Measurements from ENCODE around the gene BCAS4.

The BCAS4 gene

DNA sequence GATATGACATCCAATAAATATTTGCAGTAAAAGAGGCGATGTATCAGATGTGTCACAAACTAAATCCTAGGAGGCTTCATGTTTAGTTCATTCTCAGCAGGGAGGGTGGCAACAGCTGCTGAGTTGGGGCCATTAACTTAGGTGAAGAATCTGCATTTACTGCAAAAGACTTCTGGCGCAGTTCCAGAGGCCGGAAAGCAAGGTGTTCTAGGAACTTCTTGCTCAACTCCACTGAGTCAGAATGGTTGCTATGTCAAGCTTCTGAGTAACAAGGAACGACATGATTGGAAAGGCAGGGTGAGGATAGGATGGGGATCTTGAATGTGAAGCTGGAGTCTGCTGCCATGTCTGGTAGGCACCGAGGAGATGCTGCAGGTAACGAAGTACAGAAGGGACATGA lies 124.7 kb downstream of the BCAS4 start:
- DNase-seq: no peak

- DNase-seq: peak; percentile 30
Observed at GRCh38 chr20:50920997-50921396, 126.1 kb downstream of the BCAS4 start.

- no peak for DNase-seq
Observed at GRCh38 chr20:50921803-50922501, 127.1 kb downstream of the BCAS4 start.

DNA sequence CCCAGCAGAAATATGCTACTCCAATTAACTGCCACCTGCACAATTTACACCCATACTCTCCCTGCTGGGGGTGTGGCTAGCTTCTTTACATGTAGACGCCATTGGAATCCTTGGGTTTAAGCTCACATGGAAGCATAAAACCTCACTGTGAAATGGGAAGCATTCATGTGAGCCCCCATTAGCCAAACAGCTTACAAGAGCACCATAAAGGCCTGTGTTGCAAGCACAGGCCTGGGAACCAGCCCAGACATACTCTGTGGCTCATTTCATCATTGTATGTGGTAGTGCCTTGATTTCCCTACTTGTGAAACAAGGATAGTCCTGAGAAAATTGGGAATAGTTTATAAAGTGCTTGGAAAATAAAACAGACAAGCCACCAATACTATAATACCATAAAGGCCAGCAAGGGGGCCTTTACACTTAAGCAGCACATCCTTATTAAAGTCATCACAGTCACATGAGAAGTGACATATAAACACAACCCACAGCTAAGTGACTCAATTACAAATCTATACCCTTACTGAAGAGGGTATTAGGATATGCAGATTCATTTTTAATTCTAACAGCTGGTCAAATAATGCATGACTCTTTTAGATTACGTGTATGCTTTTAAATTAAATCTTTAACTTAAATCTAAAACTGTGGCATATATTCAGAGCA lies 129.5 kb downstream of the BCAS4 start:
- DNase-seq: no peak

GRCh38 chr20:50926530-50926929 lies 131.7 kb downstream of the BCAS4 start:
- no peak for DNase-seq

Measured in CD4-positive, alpha-beta T cell treated with Interleukin-10 for 1 hour (primary cell).